Aorta (tissue), 5 donors: ENCODE results near the gene CSF3. TPM values are rescaled to one million over a fixed set of nuclear protein-coding genes. Genes with fewer than 3 reads are reported as not detected.
"Not testable (repeated sequence)": the region's sequence is repeated elsewhere in the genome, so short reads cannot be mapped to it uniquely, and the experiment has no call there.

Experiments used
- ATAC-seq: fragments of 200-7000 bp; cut with Tn5 transposase; one replicate; pipeline ENCODE4 v1.9.1; 2022; ENCODE audit warnings: moderate library complexity; ENCODE audit not compliant: low FRiP score
- DNase-seq, 2 donors: peaks; one replicate each; pipeline ENCODE4 v3.0.0-alpha.2; 2020
- H3K27ac ChIP-seq, 2 donors: one replicate each; pipeline ENCODE4 v1.5.1; 2013; ENCODE audit warnings: low read length in 2 of 2, mild to moderate bottlenecking in 2 of 2, moderate library complexity in 2 of 2, control low read depth in 1 of 2, inconsistent platforms in 1 of 2, low read depth in 1 of 2
- H3K27me3 ChIP-seq, 2 donors: one replicate each; pipeline ENCODE4 v1.6.1; 2013; ENCODE audit warnings: control low read depth in 1 of 2, low read length in 1 of 2, mild to moderate bottlenecking in 1 of 2, moderate library complexity in 1 of 2; ENCODE audit not compliant: insufficient read depth in 2 of 2, control insufficient read depth in 1 of 2
- H3K36me3 ChIP-seq, 2 donors: one replicate each; pipeline ENCODE4 v1.6.1; 2013; ENCODE audit warnings: control low read depth in 1 of 2, low read length in 1 of 2, mild to moderate bottlenecking in 1 of 2; ENCODE audit not compliant: insufficient read depth in 2 of 2, control insufficient read depth in 1 of 2
- H3K4me1 ChIP-seq, 2 donors: one replicate each; pipeline ENCODE4 v1.6.1; 2013; ENCODE audit warnings: low read length in 2 of 2, control low read depth in 1 of 2, mild to moderate bottlenecking in 1 of 2, moderate library complexity in 1 of 2; ENCODE audit not compliant: insufficient read depth in 2 of 2, control insufficient read depth in 1 of 2
- H3K4me3 ChIP-seq, 2 donors: one replicate each; pipeline ENCODE4 v1.5.1; 2013; ENCODE audit warnings: low read length in 2 of 2, control low read depth in 1 of 2, mild to moderate bottlenecking in 1 of 2
- H3K9me3 ChIP-seq: one replicate; pipeline ENCODE4 v1.6.1; 2013; ENCODE audit warnings: mild to moderate bottlenecking, low read length; ENCODE audit not compliant: control insufficient read depth
- whole genome bisulfite sequencing, 2 donors: extraction: QIAGEN DNeasy Blood & Tissue Kit; methylation state at CpG; one replicate each; pipeline ENCODE4 v1.1.7; 2013; 5-methylcytosine and 5-hydroxymethylcytosine counted together
- intact Hi-C, 2 donors: fragments of 100-400 bp; cut with DNase I; formaldehyde crosslinking; loops; one replicate each; pipeline versions ENCODE4 v1.14.2 to v1.15.0; 2022
- polyA plus RNA-seq, 2 donors: library from polyadenylated mRNA; stranded (reverse); fragments of 200-250 nt; gene quantifications; one replicate each; pipeline ENCODE4 v1.2.3, GENCODE V29; 2013
- total RNA-seq, 2 donors: library from RNA; stranded (reverse); fragmentation: NEBNext Ultra II Directional; extraction: Animal tissue kit (Norgen Biotek cat#: 25700); gene quantifications; one replicate each; pipeline ENCODE4 v1.2.1, GENCODE V29; 2021
- donor health status: healthy with polysubstance abuse.
- donor health status: Bipolar disorder and iron deficiency.
- donor health status: DM: no; HTN: no; CAD: no.
- donor health status: DM: no; HTN: no; CAD: no.
- donor health status: DM: yes; HTN: yes; CAD: no.

The CSF3 gene
- total and polyA plus RNA-seq, 4 donors: 0.39 to 5.4 (median 2.7) TPM; not detected in 1

DNA sequence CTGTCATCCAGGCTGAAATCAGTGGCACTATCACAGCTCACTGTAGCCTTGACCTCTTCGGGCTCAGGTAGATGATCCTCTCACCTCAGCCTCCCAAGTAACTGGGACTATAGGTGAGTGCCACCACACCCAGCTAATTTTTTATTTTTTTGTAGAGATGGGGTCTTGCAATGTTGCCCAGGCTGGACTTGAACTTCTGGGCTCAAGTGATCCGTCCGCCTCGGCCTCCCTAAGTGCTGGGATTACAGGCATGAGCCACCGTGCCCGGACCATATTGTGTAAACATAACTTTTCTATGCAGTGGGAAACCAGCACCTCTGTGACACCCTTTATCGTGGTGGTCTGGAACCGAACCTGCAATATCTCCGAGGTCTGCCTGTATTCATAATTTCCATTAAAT, 11.2 kb upstream of the CSF3 start:
- no peaks in the 10 kb centered on the region for H3K27me3 ChIP-seq
- H3K9me3 ChIP-seq: no peaks in the 10 kb centered on the region
- intact Hi-C loops: no loop called here
- no peak overlapping the region for H3K27ac ChIP-seq
- no peaks in the 10 kb centered on the region for H3K36me3 ChIP-seq
- no peak for ATAC-seq
- 87 to 88% methylated on average over 9 of the region's 9 CpGs for WGBS, 2 donors
- no peak for DNase-seq
- H3K4me3 ChIP-seq: no peak overlapping the region
- no peaks in the 10 kb centered on the region for H3K4me1 ChIP-seq

DNA sequence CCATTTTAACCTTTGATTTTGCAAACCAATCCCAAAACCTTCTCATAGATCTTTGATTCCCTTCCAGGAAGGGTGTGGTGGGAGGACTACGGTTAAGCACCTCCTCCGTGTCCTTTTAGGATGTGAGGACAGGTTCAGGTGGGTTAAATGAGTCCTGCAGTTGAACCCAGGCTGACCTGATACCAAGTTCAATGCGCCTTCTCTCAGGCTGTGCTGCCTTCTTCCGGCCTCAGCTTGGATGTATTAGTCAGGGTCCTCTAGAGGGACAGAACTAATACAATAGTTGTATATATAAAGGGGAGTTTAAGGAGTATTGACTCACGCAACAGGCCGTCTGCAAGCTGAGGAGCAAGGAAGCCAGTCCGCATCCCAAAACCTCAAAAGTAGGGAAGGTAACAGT, 10.5 kb upstream of the CSF3 start:
- ATAC-seq (no peak), DNase-seq (no peak)
- 91 to 92% methylated on average over 7 of the region's 7 CpGs for WGBS, 2 donors
- intact Hi-C loops: no loop called here
- no peaks in the 10 kb centered on the region for H3K27me3 ChIP-seq
- no peak overlapping the region for H3K27ac ChIP-seq
- H3K4me3 ChIP-seq: no peak overlapping the region
- no peaks in the 10 kb centered on the region for H3K9me3 ChIP-seq
- no peaks in the 10 kb centered on the region for H3K36me3 ChIP-seq
- H3K4me1 ChIP-seq: no peaks in the 10 kb centered on the region

DNA sequence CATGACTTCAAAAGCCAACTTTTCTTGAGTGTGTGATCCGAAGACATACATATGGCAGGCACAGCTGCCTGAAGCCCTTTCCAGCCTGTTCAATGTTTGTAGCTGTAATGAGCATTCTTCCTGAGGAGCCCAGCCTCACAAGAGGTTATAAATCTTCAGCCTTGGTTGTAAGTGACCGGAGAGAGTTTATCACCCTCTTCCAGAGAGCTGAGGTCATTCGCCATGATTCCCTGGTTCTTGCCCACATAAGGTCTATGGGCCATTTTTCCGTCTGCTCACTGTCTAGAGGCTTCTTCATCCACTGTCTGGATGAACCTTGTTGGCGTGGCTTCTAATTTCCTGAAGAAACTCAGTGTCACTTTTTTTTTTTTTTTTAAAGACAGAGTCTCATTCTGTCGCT, 9.7 kb upstream of the CSF3 start:
- 74 to 80% methylated on average over 6 of the region's 6 CpGs for WGBS, 2 donors
- Histone ChIP-seq H3K9me3 (no peaks in the 10 kb centered on the region), H3K27me3 (no peaks in the 10 kb centered on the region), H3K36me3 (no peaks in the 10 kb centered on the region), H3K27ac (no peak overlapping the region), H3K4me3 (no peak overlapping the region), H3K4me1 (no peaks in the 10 kb centered on the region)
- intact Hi-C loops: no loop called here
- no peak for ATAC-seq
- no peak for DNase-seq

DNA sequence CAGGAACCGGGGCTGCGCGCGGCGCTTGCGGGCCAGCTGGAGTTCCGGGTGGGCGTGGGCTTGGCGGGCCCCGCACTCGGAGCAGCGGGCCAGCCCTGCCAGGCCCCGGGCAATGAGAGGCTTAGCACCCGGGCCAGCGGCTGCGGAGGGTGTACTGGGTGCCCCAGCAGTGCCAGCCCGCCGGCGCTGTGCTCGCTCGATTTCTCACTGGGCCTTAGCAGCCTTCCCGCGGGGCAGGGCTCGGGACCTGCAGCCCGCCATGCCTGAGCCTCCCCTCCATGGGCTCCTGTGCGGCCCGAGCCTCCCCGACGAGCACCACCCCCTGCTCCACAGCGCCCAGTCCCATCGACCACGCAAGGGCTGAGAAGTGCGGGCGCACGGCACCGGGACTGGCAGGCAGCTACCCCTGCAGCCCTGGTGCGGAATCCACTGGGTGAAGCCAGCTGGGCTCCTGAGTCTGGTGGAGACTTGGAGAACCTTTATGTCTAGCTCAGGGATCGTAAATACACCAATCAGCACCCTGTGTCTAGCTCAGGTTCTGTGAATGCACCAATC, 4.2 kb upstream of the CSF3 start:
- not testable (repeated sequence) for ATAC-seq, H3K36me3 ChIP-seq, H3K4me1 ChIP-seq, H3K4me3 ChIP-seq, H3K27ac ChIP-seq, H3K9me3 ChIP-seq, H3K27me3 ChIP-seq, DNase-seq
- WGBS, 2 donors: 94 to 96% methylated on average over 32 to 38 of the region's 38 CpGs
- intact Hi-C loops: loop anchor here in 1 of 2 donors (10.0 kb wide), 1 partner anchor 274 kb away; the partner anchor contains the start of gene CDC6

DNA sequence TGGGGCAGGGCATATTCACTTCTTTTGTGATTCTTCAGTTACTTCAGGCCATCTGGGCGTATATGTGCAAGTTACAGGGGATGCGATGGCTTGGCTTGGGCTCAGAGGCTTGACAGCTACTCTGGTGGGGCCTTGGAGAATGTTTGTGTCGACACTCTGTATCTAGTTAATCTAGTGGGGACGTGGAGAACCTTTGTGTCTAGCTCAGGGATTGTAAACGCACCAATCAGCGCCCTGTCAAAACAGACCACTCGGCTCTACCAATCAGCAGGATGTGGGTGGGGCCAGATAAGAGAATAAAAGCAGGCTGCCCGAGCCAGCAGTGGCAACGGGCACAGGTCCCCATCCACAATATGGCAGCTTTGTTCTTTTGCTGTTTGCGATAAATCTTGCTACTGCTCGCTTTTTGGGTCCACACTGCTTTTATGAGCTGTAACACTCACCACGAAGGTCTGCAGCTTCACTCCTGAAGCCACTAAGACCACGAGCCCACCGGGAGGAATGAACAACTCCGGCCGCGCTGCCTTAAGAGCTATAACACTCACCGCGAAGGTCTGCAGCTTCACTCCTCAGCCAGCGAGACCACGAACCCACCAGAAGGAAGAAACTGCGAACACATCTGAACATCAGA, 3.1 kb upstream of the CSF3 start:
- not testable (repeated sequence) for ATAC-seq, H3K36me3 ChIP-seq, H3K27me3 ChIP-seq, H3K4me3 ChIP-seq, H3K9me3 ChIP-seq, H3K27ac ChIP-seq, H3K4me1 ChIP-seq, DNase-seq
- 77 to 81% methylated on average over 20 to 21 of the region's 22 CpGs for WGBS, 2 donors
- intact Hi-C loops: loop anchor here in 1 of 2 donors (10.0 kb wide), 1 partner anchor 273 kb away; the partner anchor contains the start of gene CDC6

DNA sequence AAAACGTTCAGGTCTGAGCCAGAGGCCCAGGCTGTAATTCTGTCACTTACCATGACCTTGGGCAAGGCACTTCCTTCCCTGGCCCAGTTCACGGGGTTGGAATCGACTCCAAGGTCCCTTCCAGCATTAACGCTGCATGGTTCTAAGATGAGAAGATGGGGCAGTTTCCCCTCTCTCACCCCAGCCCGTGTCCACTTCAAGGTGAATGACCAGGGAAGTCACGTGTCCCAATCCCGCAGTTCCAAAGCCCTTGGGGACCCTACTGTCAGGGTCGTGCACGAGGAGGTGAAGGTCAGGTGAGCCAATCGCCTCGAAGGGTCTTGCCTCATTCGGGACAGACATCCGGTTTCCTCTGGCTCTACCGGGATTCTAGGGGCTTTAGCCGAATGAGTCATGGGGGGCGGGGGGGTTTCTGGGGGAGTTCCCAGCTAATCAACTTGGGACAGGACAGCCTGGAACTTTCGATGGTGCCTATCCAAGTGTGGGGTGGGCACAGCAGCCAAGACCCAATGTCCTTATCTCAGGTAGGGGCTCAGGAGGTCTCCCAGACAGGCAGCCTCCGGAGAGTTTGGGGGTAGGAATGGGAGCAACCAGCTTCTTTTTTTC, 762 bp upstream of the CSF3 start:
- DNase-seq: no peak
- Histone ChIP-seq H3K36me3 (no peaks in the 10 kb centered on the region), H3K27ac (no peak overlapping the region), H3K9me3 (no peaks in the 10 kb centered on the region), H3K27me3 (no peaks in the 10 kb centered on the region), H3K4me3 (no peak overlapping the region), H3K4me1 (no peaks in the 10 kb centered on the region)
- 62 to 67% methylated on average over 18 of the region's 18 CpGs for WGBS, 2 donors
- intact Hi-C loops: loop anchor here in 1 of 2 donors (10.0 kb wide), 1 partner anchor 270 kb away; the partner anchor contains the start of gene CDC6
- peak; percentile 39 for ATAC-seq

DNA sequence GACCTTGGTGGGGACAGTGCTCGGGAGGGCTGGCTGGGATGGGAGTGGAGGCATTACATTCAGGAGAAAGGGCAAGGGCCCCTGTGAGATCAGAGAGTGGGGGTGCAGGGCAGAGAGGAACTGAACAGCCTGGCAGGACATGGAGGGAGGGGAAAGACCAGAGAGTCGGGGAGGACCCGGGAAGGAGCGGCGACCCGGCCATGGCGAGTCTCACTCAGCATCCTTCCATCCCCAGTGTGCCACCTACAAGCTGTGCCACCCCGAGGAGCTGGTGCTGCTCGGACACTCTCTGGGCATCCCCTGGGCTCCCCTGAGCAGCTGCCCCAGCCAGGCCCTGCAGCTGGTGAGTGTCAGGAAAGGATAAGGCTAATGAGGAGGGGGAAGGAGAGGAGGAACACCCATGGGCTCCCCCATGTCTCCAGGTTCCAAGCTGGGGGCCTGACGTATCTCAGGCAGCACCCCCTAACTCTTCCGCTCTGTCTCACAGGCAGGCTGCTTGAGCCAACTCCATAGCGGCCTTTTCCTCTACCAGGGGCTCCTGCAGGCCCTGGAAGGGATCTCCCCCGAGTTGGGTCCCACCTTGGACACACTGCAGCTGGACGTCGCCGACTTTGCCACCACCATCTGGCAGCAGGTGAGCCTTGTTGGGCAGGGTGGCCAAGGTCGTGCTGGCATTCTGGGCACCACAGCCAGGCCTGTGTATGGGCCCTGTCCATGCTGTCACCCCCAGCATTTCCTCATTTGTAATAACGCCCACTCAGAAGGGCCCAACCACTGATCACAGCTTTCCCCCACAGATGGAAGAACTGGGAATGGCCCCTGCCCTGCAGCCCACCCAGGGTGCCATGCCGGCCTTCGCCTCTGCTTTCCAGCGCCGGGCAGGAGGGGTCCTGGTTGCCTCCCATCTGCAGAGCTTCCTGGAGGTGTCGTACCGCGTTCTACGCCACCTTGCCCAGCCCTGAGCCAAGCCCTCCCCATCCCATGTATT, 1.1 kb downstream of the CSF3 start:
- Histone ChIP-seq H3K4me1 (no peaks in the 10 kb centered on the region), H3K9me3 (no peaks in the 10 kb centered on the region), H3K27me3 (no peaks in the 10 kb centered on the region), H3K27ac (no peak overlapping the region), H3K4me3 (no peak overlapping the region), H3K36me3 (no peaks in the 10 kb centered on the region)
- intact Hi-C loops: loop anchor here (5.0 to 10.0 kb wide), 3 partner anchors 71 to 269 kb away; partner anchors contain the start of gene CDC6 (in 1 of the 2)
- DNase-seq (no peak), ATAC-seq (no peak)
- WGBS, 2 donors: 81 to 84% methylated on average over 25 to 26 of the region's 26 CpGs

DNA sequence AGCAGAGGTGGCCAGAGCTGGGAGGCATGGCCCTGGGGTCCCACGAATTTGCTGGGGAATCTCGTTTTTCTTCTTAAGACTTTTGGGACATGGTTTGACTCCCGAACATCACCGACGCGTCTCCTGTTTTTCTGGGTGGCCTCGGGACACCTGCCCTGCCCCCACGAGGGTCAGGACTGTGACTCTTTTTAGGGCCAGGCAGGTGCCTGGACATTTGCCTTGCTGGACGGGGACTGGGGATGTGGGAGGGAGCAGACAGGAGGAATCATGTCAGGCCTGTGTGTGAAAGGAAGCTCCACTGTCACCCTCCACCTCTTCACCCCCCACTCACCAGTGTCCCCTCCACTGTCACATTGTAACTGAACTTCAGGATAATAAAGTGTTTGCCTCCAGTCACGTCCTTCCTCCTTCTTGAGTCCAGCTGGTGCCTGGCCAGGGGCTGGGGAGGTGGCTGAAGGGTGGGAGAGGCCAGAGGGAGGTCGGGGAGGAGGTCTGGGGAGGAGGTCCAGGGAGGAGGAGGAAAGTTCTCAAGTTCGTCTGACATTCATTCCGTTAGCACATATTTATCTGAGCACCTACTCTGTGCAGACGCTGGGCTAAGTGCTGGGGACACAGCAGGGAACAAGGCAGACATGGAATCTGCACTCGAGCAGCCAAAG, 2.3 kb downstream of the CSF3 start:
- intact Hi-C loops: loop anchor here (5.0 to 10.0 kb wide), 3 partner anchors 70 to 267 kb away; partner anchors contain the start of gene CDC6 (in 1 of the 2)
- no peak overlapping the region for H3K4me3 ChIP-seq
- DNase-seq: no peak
- no peaks in the 10 kb centered on the region for H3K4me1 ChIP-seq
- WGBS, 2 donors: 25 to 38% methylated on average over 15 of the region's 15 CpGs
- H3K9me3 ChIP-seq: no peaks in the 10 kb centered on the region
- no peak for ATAC-seq
- H3K36me3 ChIP-seq: no peaks in the 10 kb centered on the region
- no peaks in the 10 kb centered on the region for H3K27me3 ChIP-seq
- no peak overlapping the region for H3K27ac ChIP-seq
